K562 (cell line): ENCODE measurements around the gene ILDR1. TPM values are rescaled to one million over a fixed set of nuclear protein-coding genes. Genes with fewer than 3 reads are reported as not detected.

ENCODE experiments used
- ATAC-seq: fragments of 200-7000 bp; cut with Tn5 transposase; 3 replicates; pipeline ENCODE4 v1.9.1; 2020; ENCODE audit warnings: moderate library complexity
- BruUV-seq: library from RNA; stranded (reverse); fragments of 400-500 nt; replicated peaks from 2 replicates; lab custom pipeline; 2021; lab: Mats Ljungman, UMichigan
- CTCF ChIA-PET: fragments of 300-600 bp; formaldehyde crosslinking; extraction: SDS; loops from one replicate; lab custom pipeline; 2021; ENCODE audit warnings: low intra/inter-chr PET ratio; lab: Yijun Ruan, JAX
- POLR2A ChIA-PET: fragments of 300-600, 350-650 bp; sonication (Branson Sonifier 250); formaldehyde crosslinking; extraction: SDS; loops from one replicate; lab custom pipeline; 2021; ENCODE audit warnings: antibody characterized with exemption, inconsistent platforms; lab: Yijun Ruan, JAX
- DNase-seq, 4 experiments: peaks; one replicate each; pipeline versions ENCODE4 v3.0.0 to v3.0.0-alpha.2; 2011 to 2018; ENCODE audit warnings: low spot score in 3 of 4, mixed read lengths in 3 of 4; ENCODE audit errors: extremely low read depth in 1 of 4
- FAIRE-seq: peaks from 2 replicates; lab custom pipeline; 2011; peaks lifted over from hg19 to GRCh38; lab: Jason Lieb, UNC
- H2AFZ ChIP-seq: 2 replicates; pipeline ENCODE4 v1.6.0; 2011; ENCODE audit warnings: low read depth, low read length, control low read depth, inconsistent platforms
- H3K27ac ChIP-seq: fragments of 200-600 bp; 3 replicates; pipeline ENCODE4 v1.8.0; 2011; ENCODE audit warnings: low read depth, mild to moderate bottlenecking, control low read depth, inconsistent platforms, low read length, moderate library complexity, mixed read lengths; ENCODE audit errors: extremely low read depth
- H3K27me3 ChIP-seq, 2 experiments: fragments of 300-600 bp in 1 of 2; 2 replicates in 1 of 2; 3 replicates in 1 of 2; pipeline versions ENCODE4 v1.6.0 to v1.8.0; 2011; ENCODE audit warnings: inconsistent platforms in 2 of 2, low read length in 2 of 2, mild to moderate bottlenecking in 1 of 2, mixed read lengths in 1 of 2, moderate library complexity in 1 of 2; ENCODE audit not compliant: control insufficient read depth in 2 of 2, insufficient read depth in 2 of 2
- H3K36me3 ChIP-seq: fragments of 300-600 bp; 3 replicates; pipeline ENCODE4 v1.8.0; 2011; ENCODE audit warnings: mild to moderate bottlenecking, low read length, inconsistent platforms; ENCODE audit not compliant: control insufficient read depth, insufficient read depth
- H3K4me1 ChIP-seq, 2 experiments: fragments of 200-600 bp in 1 of 2; replicated peaks in 1 of 2; 2 replicates in 1 of 2; 3 replicates in 1 of 2; pipeline versions ENCODE4 v1.5.1 to v1.8.0; 2011; ENCODE audit warnings: inconsistent platforms in 2 of 2, low read length in 2 of 2, mild to moderate bottlenecking in 1 of 2, mixed read lengths in 1 of 2, moderate library complexity in 1 of 2; ENCODE audit not compliant: control insufficient read depth in 2 of 2, insufficient read depth in 2 of 2
- H3K4me2 ChIP-seq: 2 replicates; pipeline ENCODE4 v1.6.1; 2011; ENCODE audit warnings: low read length, control low read depth, inconsistent platforms, mixed read lengths; ENCODE audit not compliant: insufficient read depth
- H3K4me3 ChIP-seq: fragments of 200-600 bp; sonication (generic), shearing (Covaris generic); 2 replicates; pipeline ENCODE4 v1.5.1; 2016; ENCODE audit warnings: control low read depth, inconsistent platforms
- H3K79me2 ChIP-seq: fragments of 200-600 bp; 3 replicates; pipeline ENCODE4 v1.8.0; 2011; ENCODE audit warnings: low read length, inconsistent platforms; ENCODE audit not compliant: control insufficient read depth, insufficient read depth
- H3K9ac ChIP-seq, 2 experiments: 2 replicates each; pipeline versions ENCODE4 v1.6.0 to v1.6.1; 2011; ENCODE audit warnings: low read depth in 2 of 2, low read length in 2 of 2, control low read depth in 1 of 2, inconsistent platforms in 1 of 2, mild to moderate bottlenecking in 1 of 2, mixed read lengths in 1 of 2; ENCODE audit not compliant: insufficient read depth in 1 of 2
- H3K9me1 ChIP-seq: one replicate; pipeline ENCODE4 v1.6.0; 2011; ENCODE audit warnings: inconsistent platforms, mild to moderate bottlenecking, low read length, moderate library complexity; ENCODE audit not compliant: control insufficient read depth, insufficient read depth
- H3K9me3 ChIP-seq: replicated peaks from 2 replicates; pipeline ENCODE4 v1.5.1; 2011; ENCODE audit warnings: low read depth, low read length, inconsistent platforms; ENCODE audit not compliant: control insufficient read depth, insufficient read depth
- H4K20me1 ChIP-seq: replicated peaks from 2 replicates; pipeline ENCODE4 v1.6.1; 2011; ENCODE audit warnings: low read length, inconsistent platforms, mixed read lengths; ENCODE audit not compliant: control insufficient read depth, insufficient read depth
- CBFA2T3 ChIP-seq: fragments of 450-650 bp; IDR thresholded peaks from 2 replicates; pipeline ENCODE4 v1.6.1; 2017
- DACH1 ChIP-seq: fragments of 450-650 bp; IDR thresholded peaks from 2 replicates; pipeline ENCODE4 v1.6.1; 2018; ENCODE audit not compliant: partially characterized antibody
- EGR1 ChIP-seq: fragments of 450-650 bp; conservative IDR thresholded peaks from 2 replicates; pipeline ENCODE4 v1.6.1; 2017; ENCODE audit warnings: mild to moderate bottlenecking
- FOXP1 ChIP-seq: sonication (generic); formaldehyde crosslinking; IDR thresholded peaks from 2 replicates; pipeline ENCODE4 v1.8.0; 2022; ENCODE audit warnings: mild to moderate bottlenecking, missing genetic modification reagents
- MAFK ChIP-seq: IDR thresholded peaks from 2 replicates; pipeline ENCODE4 v1.6.1; 2011; ENCODE audit warnings: low read length, improper control_type of control experiment
- MXI1 ChIP-seq: IDR thresholded peaks from 2 replicates; pipeline ENCODE4 v1.6.1; 2011; ENCODE audit warnings: low read depth, mild to moderate bottlenecking, improper control_type of control experiment, low read length
- PHF21A ChIP-seq: fragments of 450-650 bp; IDR thresholded peaks from 2 replicates; pipeline ENCODE4 v1.6.1; 2017; ENCODE audit warnings: low read depth, borderline replicate concordance
- STAT5B ChIP-seq: fragments of 250-450 bp; sonication (Bioruptor Pico); IDR thresholded peaks from 2 replicates; pipeline ENCODE4 v1.8.0; 2021; ENCODE audit warnings: mild to moderate bottlenecking, inconsistent platforms
- TAF15 ChIP-seq: fragments of 200-400 bp; formaldehyde crosslinking; IDR thresholded peaks from 2 replicates; pipeline ENCODE4 v1.6.1; 2017; ENCODE audit warnings: mild to moderate bottlenecking, low read depth, low read length, moderate library complexity
- ZC3H8 ChIP-seq: fragments of 450-650 bp; IDR thresholded peaks from 2 replicates; pipeline ENCODE4 v1.6.1; 2017
- ZNF263 ChIP-seq: sonication (generic); formaldehyde crosslinking; IDR thresholded peaks from 2 replicates; pipeline ENCODE4 v1.8.0; 2022; ENCODE audit warnings: mild to moderate bottlenecking, missing genetic modification reagents, borderline replicate concordance
- ZNF316 ChIP-seq: fragments of 450-650 bp; IDR thresholded peaks from 2 replicates; pipeline ENCODE4 v1.6.1; 2016
- WGBS: fragments of 100-300 bp; shearing (Covaris generic); methylation state at CpG from one replicate; pipeline ENCODE4 v1.1.6; 2016; ENCODE audit warnings: low coverage, mixed read lengths; ENCODE audit not compliant: insufficient coverage; ENCODE audit errors: missing lambda C conversion rate; 5-methylcytosine and 5-hydroxymethylcytosine counted together
- in situ Hi-C: fragments of 300-500 bp; cut with MboI; formaldehyde crosslinking; loops from 4 replicates; pipeline ENCODE4 v1.15.0; 2018; ENCODE audit warnings: inconsistent platforms, mixed read lengths
- intact Hi-C: fragments of 100-400 bp; cut with micrococcal nuclease; formaldehyde crosslinking; loops from 2 replicates; pipeline ENCODE4 v1.14.2; 2022
- polyA plus RNA-seq, 8 experiments: library from polyadenylated mRNA; depleted of rRNA in 4 of 8; stranded (reverse) in 5 of 8; unstranded in 3 of 8; fragments of >200 nt; fragmentation: Nextera tagmentation in 2 of 8; fragmentation: Illumina TruSeq in 1 of 8; extraction: Ambion mirVana in 2 of 8; extraction: Trizol in 1 of 8; gene quantifications; 2 replicates each; pipeline versions ENCODE4 v1.2.1 to v1.2.3, GENCODE V29; 2011 to 2014; ENCODE audit warnings: inconsistent platforms in 1 of 8, missing spikeins in 1 of 8
- total RNA-seq, 7 experiments: library from RNA; depleted of rRNA in 6 of 7; stranded (reverse); fragments of >200 nt in 6 of 7; fragmentation: Illumina TruSeq in 2 of 7; extraction: Trizol in 2 of 7; gene quantifications; 2 replicates each; pipeline versions ENCODE4 v1.2.1 to v1.2.3, GENCODE V29; 2011 to 2021; ENCODE audit warnings: low replicate concordance in 1 of 7
- TF ChIP-seq, protein P1 (sequence below), 2 experiments: IDR thresholded peaks; 2 replicates each; pipeline ENCODE4 v1.6.1; 2011; ENCODE audit warnings: borderline replicate concordance in 1 of 2, control low read depth in 1 of 2, low read depth in 1 of 2, low read length in 1 of 2, mild to moderate bottlenecking in 1 of 2, mixed read lengths in 1 of 2, moderate library complexity in 1 of 2; ENCODE audit not compliant: insufficient read depth in 1 of 2, insufficient read length in 1 of 2, poor library complexity in 1 of 2, severe bottlenecking in 1 of 2; ENCODE audit errors: extremely low read depth in 1 of 2

The ILDR1 gene
- total and polyA plus RNA-seq, 9 of the 15 experiments (the other 6 are each of a cell fraction or from before 2014, with no cell fraction given): 0.04 TPM; not detected in 8

DNA sequence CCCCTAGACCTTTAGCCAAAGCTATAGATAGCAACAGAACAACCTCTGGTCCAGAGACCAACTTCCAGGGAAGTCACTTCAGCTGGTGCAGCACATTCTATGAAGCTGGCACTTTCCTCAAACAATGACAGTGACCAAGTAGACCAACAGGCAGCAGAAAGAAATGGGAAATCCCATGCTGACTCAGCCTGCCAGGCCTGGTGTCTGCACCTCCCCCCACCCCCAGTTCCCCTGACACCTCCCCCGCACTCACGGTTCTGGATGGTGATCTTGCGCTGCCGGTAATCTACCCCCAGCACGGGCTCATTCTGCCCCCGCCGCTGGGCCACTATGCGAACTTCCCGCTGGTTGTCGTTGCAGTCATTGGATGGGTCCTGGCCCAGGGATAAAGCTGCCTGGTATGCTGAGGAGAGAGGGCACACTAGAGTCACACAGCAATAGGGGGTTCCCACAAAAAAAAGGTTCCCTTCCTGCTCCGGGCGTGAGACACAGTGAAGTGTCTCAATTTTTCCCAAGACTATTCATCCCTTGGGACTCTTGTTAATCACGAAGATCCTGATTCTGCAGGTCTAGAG lies 17.0 kb downstream of the ILDR1 start (continued):
- peak; percentile 35 for TF ChIP-seq ZNF316
- TF ChIP-seq CBFA2T3: 0 out of 2 replicates have a peak, but pooled peaks have one; percentile 19
- TF ChIP-seq PHF21A: no peak
- TF ChIP-seq FOXP1 (CRISPR knock-in tag): no peak
- no peak for TF ChIP-seq MXI1
- TF ChIP-seq, protein P1, sequence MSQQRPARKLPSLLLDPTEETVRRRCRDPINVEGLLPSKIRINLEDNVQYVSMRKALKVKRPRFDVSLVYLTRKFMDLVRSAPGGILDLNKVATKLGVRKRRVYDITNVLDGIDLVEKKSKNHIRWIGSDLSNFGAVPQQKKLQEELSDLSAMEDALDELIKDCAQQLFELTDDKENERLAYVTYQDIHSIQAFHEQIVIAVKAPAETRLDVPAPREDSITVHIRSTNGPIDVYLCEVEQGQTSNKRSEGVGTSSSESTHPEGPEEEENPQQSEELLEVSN (IDR thresholded peaks at IDR 0.05; ENCODE audit: borderline replicate concordance in 1 of 2, extremely low read depth in 1 of 2, insufficient read depth in 1 of 2, insufficient read length in 1 of 2, low read depth in 1 of 2, low read length in 1 of 2, poor library complexity in 1 of 2, severe bottlenecking in 1 of 2): peak in 1 of 2 experiments; percentile 49
- no peak for TF ChIP-seq STAT5B (CRISPR knock-in tag)
- TF ChIP-seq DACH1: no peak
- TF ChIP-seq EGR1: peak; percentile 64

DNA sequence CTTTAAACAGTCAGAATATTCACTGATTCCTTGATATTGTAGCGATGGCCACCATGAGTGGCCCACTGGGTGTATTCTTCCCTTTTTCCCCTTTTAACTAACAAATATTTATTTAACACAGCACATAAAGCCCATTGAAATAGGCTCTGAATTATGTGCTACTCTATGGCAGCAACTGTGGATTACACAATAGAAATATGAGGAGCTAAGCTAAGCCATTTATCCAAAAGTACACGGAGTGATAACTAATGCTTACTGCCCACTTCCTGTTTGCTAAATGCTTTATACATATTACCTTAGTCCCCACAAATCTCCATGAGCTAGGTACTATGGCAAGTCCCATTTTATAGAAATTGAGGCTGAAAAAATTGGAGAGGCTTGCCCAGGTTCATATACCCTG lies 17.9 kb downstream of the ILDR1 start:
- intact Hi-C loops (no loop called here), in situ Hi-C loops (no loop called here)
- Histone ChIP-seq H3K9me1 (no peaks in the 10 kb centered on the region), H3K27ac (no peak overlapping the region), H3K79me2 (no peaks in the 10 kb centered on the region), H3K4me1 (no peaks in the 10 kb centered on the region; a peak in 1 of 5 replicates), H2AFZ (no peak overlapping the region), H3K4me2 (no peak overlapping the region), H3K9ac (no peak overlapping the region), H3K27me3 (peaks cover 0 to 6% of the 10 kb centered on the region in 2 experiments; a peak in 2 of 5 replicates), H3K36me3 (no peaks in the 10 kb centered on the region), H3K4me3 (no peak overlapping the region), H3K9me3 (no peaks in the 10 kb centered on the region), H4K20me1 (no peaks in the 10 kb centered on the region)
- TF ChIP-seq DACH1 (no peak), ZNF263 (no peak), ZC3H8 (no peak), MAFK (no peak), TAF15 (no peak)
- ChIA-PET CTCF (no interaction called here), POLR2A (no interaction called here)
- ATAC-seq (no peak), DNase-seq (no peak), FAIRE-seq (no peak)
- BruUV-seq: no TSS peak
- 29% methylated on average over 2 of the region's 2 CpGs for WGBS
